ENCODE measurements around the gene DCAF5.
"Not testable (repeated sequence)": the region's sequence is repeated elsewhere in the genome, so short reads cannot be mapped to it uniquely, and the experiment has no call there.

DCAF5 gene

DNA sequence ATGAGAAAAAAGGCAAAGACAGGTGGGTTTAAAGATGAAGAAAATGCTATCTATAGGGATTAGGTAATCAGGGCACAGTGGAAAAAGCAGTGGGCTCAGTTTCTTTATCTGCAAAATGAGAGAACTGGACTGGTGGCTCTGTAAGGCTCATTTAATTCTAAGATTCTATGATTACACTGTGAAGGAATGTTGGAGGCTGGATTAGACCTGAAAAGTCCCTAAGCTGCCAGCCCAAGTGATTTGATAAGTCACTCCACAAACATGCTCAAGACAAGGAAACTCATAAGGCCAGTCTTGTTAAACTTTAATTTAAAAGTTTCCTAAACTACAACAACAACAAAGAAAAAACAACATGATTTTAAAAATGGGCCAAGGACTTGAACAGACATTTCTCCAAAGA is 75.1 kb downstream of the DCAF5 start:
- no peak overlapping the region for H3K4me3 ChIP-seq (ENCODE audit: low read depth, low read length)
- TF ChIP-seq, protein P1, sequence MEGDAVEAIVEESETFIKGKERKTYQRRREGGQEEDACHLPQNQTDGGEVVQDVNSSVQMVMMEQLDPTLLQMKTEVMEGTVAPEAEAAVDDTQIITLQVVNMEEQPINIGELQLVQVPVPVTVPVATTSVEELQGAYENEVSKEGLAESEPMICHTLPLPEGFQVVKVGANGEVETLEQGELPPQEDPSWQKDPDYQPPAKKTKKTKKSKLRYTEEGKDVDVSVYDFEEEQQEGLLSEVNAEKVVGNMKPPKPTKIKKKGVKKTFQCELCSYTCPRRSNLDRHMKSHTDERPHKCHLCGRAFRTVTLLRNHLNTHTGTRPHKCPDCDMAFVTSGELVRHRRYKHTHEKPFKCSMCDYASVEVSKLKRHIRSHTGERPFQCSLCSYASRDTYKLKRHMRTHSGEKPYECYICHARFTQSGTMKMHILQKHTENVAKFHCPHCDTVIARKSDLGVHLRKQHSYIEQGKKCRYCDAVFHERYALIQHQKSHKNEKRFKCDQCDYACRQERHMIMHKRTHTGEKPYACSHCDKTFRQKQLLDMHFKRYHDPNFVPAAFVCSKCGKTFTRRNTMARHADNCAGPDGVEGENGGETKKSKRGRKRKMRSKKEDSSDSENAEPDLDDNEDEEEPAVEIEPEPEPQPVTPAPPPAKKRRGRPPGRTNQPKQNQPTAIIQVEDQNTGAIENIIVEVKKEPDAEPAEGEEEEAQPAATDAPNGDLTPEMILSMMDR (IDR thresholded peaks at IDR 0.05; ENCODE audit: low read depth, low read length), result no peak
- in situ Hi-C loops (cut with HindIII; ENCODE audit: low sequenced_read_pairs), result no loop called here
- peak; percentile 86 for DNase-seq (ENCODE audit: low read depth, low spot score)

DNA sequence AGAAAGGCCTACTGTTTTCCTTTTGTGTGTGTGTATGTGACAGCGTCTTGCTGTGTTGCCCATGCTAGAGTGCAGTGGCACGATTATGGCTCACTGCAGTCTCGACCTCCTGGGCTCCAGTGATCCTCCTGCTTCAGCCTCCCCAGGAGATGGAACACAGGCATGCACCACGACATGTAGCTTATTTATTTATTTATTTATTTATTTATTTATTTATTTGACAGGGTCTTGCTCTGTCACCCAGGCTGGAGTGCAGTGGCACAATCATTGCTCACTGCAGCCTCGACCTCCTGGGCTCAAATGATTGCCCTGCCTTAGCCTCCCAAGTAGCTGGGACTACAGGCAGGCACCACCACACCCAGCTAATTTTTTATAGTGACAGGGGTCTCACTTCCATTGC is 75.7 kb downstream of the DCAF5 start:
- in situ Hi-C loops (cut with HindIII; ENCODE audit: low sequenced_read_pairs); H3K4me3 ChIP-seq (ENCODE audit: low read depth, low read length); DNase-seq (ENCODE audit: low read depth, low spot score): not testable (repeated sequence)

DNA sequence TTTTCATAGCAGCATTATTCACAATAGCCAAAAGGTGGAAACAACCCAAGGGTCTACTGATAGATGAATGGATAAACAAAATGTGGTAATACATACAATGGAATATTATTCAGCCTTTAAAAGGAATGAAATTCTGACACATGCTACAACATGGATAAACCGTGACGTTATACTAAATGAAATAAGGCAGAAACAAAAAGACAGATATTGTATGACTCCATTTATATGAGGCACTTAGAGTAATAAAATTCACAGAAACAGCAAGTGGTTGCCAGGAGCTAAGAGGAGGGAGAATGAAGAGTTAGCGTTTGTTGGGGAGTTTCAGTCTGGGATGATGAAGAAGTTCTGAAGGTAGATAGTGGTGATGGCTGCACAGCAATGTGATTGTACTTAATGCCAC is 76.6 kb downstream of the DCAF5 start:
- H3K4me3 ChIP-seq (ENCODE audit: low read depth, low read length), result no peak overlapping the region

DNA sequence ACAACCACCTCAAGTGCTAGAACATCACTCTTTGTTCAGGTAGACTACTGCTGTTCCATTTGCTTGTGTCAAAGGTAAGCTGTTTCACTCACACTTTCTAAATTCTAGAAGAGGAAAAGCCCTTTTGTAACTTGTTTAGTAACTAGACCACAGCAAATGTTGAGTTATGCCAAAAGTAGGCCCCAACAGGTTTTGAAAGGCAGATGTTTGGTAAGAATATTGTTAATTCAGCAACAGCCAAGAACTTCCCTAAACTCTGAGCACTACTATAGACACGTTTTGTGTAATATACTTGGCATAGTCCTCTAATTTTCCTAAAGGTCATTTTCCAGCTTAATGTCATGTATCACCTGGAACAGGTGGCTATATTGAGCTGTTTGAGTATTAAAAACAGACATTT is 79.0 kb downstream of the DCAF5 start:
- TF ChIP-seq, protein P1 (IDR thresholded peaks at IDR 0.05; ENCODE audit: low read depth, low read length), result no peak
- DNase-seq (ENCODE audit: low read depth, low spot score), result no peak
- H3K4me3 ChIP-seq (ENCODE audit: low read depth, low read length), result no peak overlapping the region
- in situ Hi-C loops (cut with HindIII; ENCODE audit: low sequenced_read_pairs), result no loop called here

More for the DNA sequence above, 76.6 kb downstream of the DCAF5 start:
- TF ChIP-seq, protein P1 (IDR thresholded peaks at IDR 0.05; ENCODE audit: low read depth, low read length), result no peak
- no peak for DNase-seq (ENCODE audit: low read depth, low spot score)
- in situ Hi-C loops (cut with HindIII; ENCODE audit: low sequenced_read_pairs), result no loop called here

DNA sequence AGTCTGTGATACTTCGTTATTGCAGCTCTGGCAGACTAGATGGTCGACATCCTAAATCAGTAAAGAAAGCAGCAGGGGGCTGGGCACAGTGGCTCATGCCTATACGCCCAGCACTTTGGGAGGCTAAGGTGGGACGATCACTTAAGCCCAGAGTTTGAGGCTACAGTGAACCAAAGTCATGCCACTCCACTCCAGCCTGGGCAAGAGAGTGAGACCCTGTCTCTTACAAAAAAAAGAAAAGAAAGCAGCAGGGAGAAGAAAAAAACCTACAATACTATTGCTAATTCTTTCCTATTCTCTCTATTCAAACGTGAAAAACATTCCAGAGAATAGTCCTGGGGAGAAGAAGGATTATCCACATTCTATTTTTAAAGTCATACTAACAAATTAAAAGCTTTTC is 79.5 kb downstream of the DCAF5 start:
- no peak overlapping the region for H3K4me3 ChIP-seq (ENCODE audit: low read depth, low read length)
- DNase-seq (ENCODE audit: low read depth, low spot score), result no peak
- in situ Hi-C loops (cut with HindIII; ENCODE audit: low sequenced_read_pairs), result no loop called here
- TF ChIP-seq, protein P1 (IDR thresholded peaks at IDR 0.05; ENCODE audit: low read depth, low read length), result no peak

DNA sequence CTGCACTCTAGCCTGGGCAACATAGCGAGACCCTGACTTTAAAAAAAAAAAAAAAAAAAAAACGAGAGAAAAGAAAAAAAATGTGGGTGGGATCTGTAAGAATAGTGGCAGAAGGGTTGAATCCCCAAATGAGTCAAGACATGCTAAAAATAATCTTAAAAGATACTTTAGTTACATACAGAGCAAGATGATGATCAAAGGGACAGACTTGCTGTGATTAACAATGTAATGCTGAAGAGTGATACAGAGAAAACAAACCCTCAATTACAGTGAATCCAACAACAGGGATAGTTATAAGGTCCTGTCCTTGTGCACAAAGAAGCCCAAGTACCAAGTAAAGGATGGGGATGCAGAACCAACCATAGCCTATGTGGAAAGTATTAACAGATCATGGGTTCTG is 80.3 kb downstream of the DCAF5 start:
- in situ Hi-C loops (cut with HindIII; ENCODE audit: low sequenced_read_pairs), result no loop called here
- TF ChIP-seq, protein P1 (IDR thresholded peaks at IDR 0.05; ENCODE audit: low read depth, low read length), result no peak
- no peak overlapping the region for H3K4me3 ChIP-seq (ENCODE audit: low read depth, low read length)
- no peak for DNase-seq (ENCODE audit: low read depth, low spot score)

DNA sequence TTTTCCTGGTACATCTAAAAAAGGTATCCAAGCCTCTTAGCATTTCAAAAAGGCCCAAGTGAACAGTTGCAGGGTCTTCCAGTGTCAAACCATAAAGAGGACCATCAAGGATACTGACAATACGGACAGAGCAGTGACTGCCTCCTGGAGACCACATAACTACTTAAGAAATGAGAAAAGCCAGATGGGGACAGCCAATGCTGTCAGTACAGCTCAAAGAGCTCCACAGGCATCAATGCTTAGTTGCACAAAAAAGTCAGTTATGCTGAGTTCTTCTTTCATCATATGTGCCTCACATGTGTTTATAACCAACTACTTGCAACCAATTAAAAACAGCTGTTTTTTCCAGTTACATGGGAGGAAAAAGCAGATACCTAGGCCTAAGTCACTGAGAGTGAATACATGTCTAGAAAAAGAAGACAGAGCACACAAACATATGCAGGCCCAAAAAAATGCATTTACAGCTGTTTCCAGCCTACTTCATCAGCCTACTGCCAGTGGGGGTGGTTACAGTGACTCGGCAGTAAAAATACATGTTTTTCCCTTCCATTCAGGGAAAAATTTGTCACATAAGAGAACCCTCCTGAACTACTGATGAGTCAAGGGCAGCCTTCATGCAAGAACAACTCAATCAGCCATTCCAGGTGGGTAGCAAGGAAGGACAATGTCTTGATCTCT is 84.0 kb downstream of the DCAF5 start:
- in situ Hi-C loops (cut with HindIII; ENCODE audit: low sequenced_read_pairs), result no loop called here
- no peak overlapping the region for H3K4me3 ChIP-seq (ENCODE audit: low read depth, low read length)
- DNase-seq (ENCODE audit: low read depth, low spot score), result peak; percentile 78
- TF ChIP-seq, protein P1 (IDR thresholded peaks at IDR 0.05; ENCODE audit: low read depth, low read length), result no peak
